ENCODE results near the gene MEGF8. TPM values are rescaled to one million over a fixed set of nuclear protein-coding genes. Genes with fewer than 3 reads are reported as not detected.

The MEGF8 gene
- polyA plus RNA-seq, 4 donors: 35.3 to 49.2 (median 40.7) TPM

- DNase-seq (ENCODE audit: low read depth in 4 of 4, low spot score in 2 of 4): no peak
Observed at GRCh38 chr19:42285988-42286348, 39.5 kb upstream of the MEGF8 start.

- no peak for DNase-seq (ENCODE audit: low read depth in 4 of 4, low spot score in 2 of 4)
Observed at GRCh38 chr19:42286349-42287016, 39.0 kb upstream of the MEGF8 start.

GRCh38 chr19:42287017-42287826, 38.2 kb upstream of the MEGF8 start:
- DNase-seq (ENCODE audit: low read depth in 4 of 4, low spot score in 2 of 4): no peak

- DNase-seq (ENCODE audit: low read depth in 4 of 4, low spot score in 2 of 4): no peak
Observed at GRCh38 chr19:42287827-42288107, 37.7 kb upstream of the MEGF8 start.

GRCh38 chr19:42288387-42288786, 37.0 kb upstream of the MEGF8 start:
- DNase-seq (ENCODE audit: low read depth in 4 of 4, low spot score in 2 of 4): no peak

GRCh38 chr19:42288881-42289555, 36.4 kb upstream of the MEGF8 start:
- DNase-seq (ENCODE audit: low read depth in 4 of 4, low spot score in 2 of 4): no peak

GRCh38 chr19:42289556-42290041, 35.8 kb upstream of the MEGF8 start:
- no peak for DNase-seq (ENCODE audit: low read depth in 4 of 4, low spot score in 2 of 4)

- DNase-seq (ENCODE audit: low read depth in 4 of 4, low spot score in 2 of 4): no peak
Observed at GRCh38 chr19:42290136-42290522, 35.3 kb upstream of the MEGF8 start.

GRCh38 chr19:42290523-42291434, 34.7 kb upstream of the MEGF8 start:
- DNase-seq (ENCODE audit: low read depth in 4 of 4, low spot score in 2 of 4): no peak

GRCh38 chr19:42291435-42291810, 34.0 kb upstream of the MEGF8 start:
- no peak for DNase-seq (ENCODE audit: low read depth in 4 of 4, low spot score in 2 of 4)

GRCh38 chr19:42292042-42292960, 33.1 kb upstream of the MEGF8 start:
- DNase-seq (ENCODE audit: low read depth in 4 of 4, low spot score in 2 of 4): no peak

- DNase-seq (ENCODE audit: low read depth in 4 of 4, low spot score in 2 of 4): no peak
Observed at GRCh38 chr19:42292963-42293362, 32.5 kb upstream of the MEGF8 start.

- DNase-seq (ENCODE audit: low read depth in 4 of 4, low spot score in 2 of 4): no peak
Observed at GRCh38 chr19:42293540-42293939, 31.9 kb upstream of the MEGF8 start.

- no peak for DNase-seq (ENCODE audit: low read depth in 4 of 4, low spot score in 2 of 4)
Observed at GRCh38 chr19:42293948-42294347, 31.5 kb upstream of the MEGF8 start.

- no peak for DNase-seq (ENCODE audit: low read depth in 4 of 4, low spot score in 2 of 4)
Observed at GRCh38 chr19:42294471-42295137, 30.8 kb upstream of the MEGF8 start.

GRCh38 chr19:42295342-42295741, 30.1 kb upstream of the MEGF8 start:
- no peak for DNase-seq (ENCODE audit: low read depth in 4 of 4, low spot score in 2 of 4)

GRCh38 chr19:42295831-42296525, 29.5 kb upstream of the MEGF8 start:
- no peak for DNase-seq (ENCODE audit: low read depth in 4 of 4, low spot score in 2 of 4)

GRCh38 chr19:42297039-42297438, 28.4 kb upstream of the MEGF8 start:
- DNase-seq (ENCODE audit: low read depth in 4 of 4, low spot score in 2 of 4): no peak

Measured in left renal cortex interstitium (tissue), 4 donors.